GM12875 (cell line): ENCODE results near the gene CHKA.

Experiments used
- H3K4me3 ChIP-seq: one replicate; pipeline ENCODE4 v1.5.1; 2011; ENCODE audit warnings: low read depth, low read length, control low read depth
- CTCF ChIP-seq: IDR thresholded peaks from 2 replicates; pipeline ENCODE4 v1.5.1; 2011; ENCODE audit warnings: low read depth, mild to moderate bottlenecking, control low read depth, inconsistent platforms, low read length, moderate library complexity, borderline replicate concordance; ENCODE audit not compliant: insufficient read depth

Gene CHKA

GRCh38 chr11:68149417-68149816 lies 28.2 kb upstream of the CHKA start:
- TF ChIP-seq CTCF = no peak
- no peak overlapping the region for H3K4me3 ChIP-seq

GRCh38 chr11:68148879-68149278 lies 27.7 kb upstream of the CHKA start:
- no peak for TF ChIP-seq CTCF
- H3K4me3 ChIP-seq = no peak overlapping the region

GRCh38 chr11:68148071-68148805 lies 27.1 kb upstream of the CHKA start:
- H3K4me3 ChIP-seq = no peak overlapping the region
- TF ChIP-seq CTCF = no peak

- no peak overlapping the region for H3K4me3 ChIP-seq
- no peak for TF ChIP-seq CTCF
Measured at GRCh38 chr11:68146704-68147474, 25.7 kb upstream of the CHKA start.

GRCh38 chr11:68146010-68146540 lies 24.9 kb upstream of the CHKA start:
- no peak overlapping the region for H3K4me3 ChIP-seq
- TF ChIP-seq CTCF = no peak

- H3K4me3 ChIP-seq = no peak overlapping the region
- no peak for TF ChIP-seq CTCF
Measured at GRCh38 chr11:68145120-68145866, 24.1 kb upstream of the CHKA start.
